WTC11 (cell line): ENCODE data around the gene USP50. TPM values are rescaled to one million over a fixed set of nuclear protein-coding genes. Genes with fewer than 3 reads are reported as not detected.

Experiments
- ATAC-seq: fragments of 200-7000 bp; cut with Tn5 transposase; 2 replicates; pipeline ENCODE4 v1.10.0; 2021; ENCODE audit warnings: mild to moderate bottlenecking, moderate library complexity
- CTCF ChIA-PET: fragments of 300-600 bp; sonication (Branson Sonifier 250); formaldehyde crosslinking; loops from one replicate; lab custom pipeline; 2021; ENCODE audit warnings: antibody characterized with exemption; lab: Charles Lee
- POLR2A ChIA-PET: fragments of 350-600 bp; sonication (Branson Sonifier 250); formaldehyde crosslinking; loops from one replicate; lab custom pipeline; 2021; ENCODE audit warnings: antibody characterized with exemption; lab: Charles Lee
- DNase-seq: peaks from one replicate; pipeline ENCODE4 v3.0.0; 2021; ENCODE audit warnings: low spot score
- H3K27ac Mint-ChIP-seq: 2 replicates; pipeline ENCODE4 v1.8.0; 2021; ENCODE audit warnings: mixed read lengths
- H3K27me3 Mint-ChIP-seq: 2 replicates; pipeline ENCODE4 v1.8.0; 2021; ENCODE audit warnings: low read depth, mild to moderate bottlenecking, moderate library complexity, mixed read lengths
- H3K36me3 Mint-ChIP-seq: 2 replicates; pipeline ENCODE4 v1.8.0; 2021; ENCODE audit warnings: mixed read lengths
- H3K4me1 Mint-ChIP-seq: 2 replicates; pipeline ENCODE4 v1.8.0; 2022; ENCODE audit warnings: mixed read lengths
- H3K4me3 Mint-ChIP-seq: 2 replicates; pipeline ENCODE4 v1.8.0; 2021; ENCODE audit warnings: mild to moderate bottlenecking, moderate library complexity, mixed read lengths
- H3K9me3 Mint-ChIP-seq: 2 replicates; pipeline ENCODE4 v1.8.0; 2021; ENCODE audit warnings: mixed read lengths
- AR ChIP-seq: fragments of 250-450 bp; sonication (Bioruptor Pico); IDR thresholded peaks from 2 replicates; pipeline ENCODE4 v1.9.0; 2021; ENCODE audit warnings: mild to moderate bottlenecking
- ATF6 ChIP-seq: sonication (generic); formaldehyde crosslinking; IDR thresholded peaks from 2 replicates; pipeline ENCODE4 v1.8.1; 2023; ENCODE audit warnings: mild to moderate bottlenecking, missing genetic modification reagents
- CREB1 ChIP-seq: sonication (generic); formaldehyde crosslinking; IDR thresholded peaks from 2 replicates; pipeline ENCODE4 v1.8.0; 2023; ENCODE audit warnings: mild to moderate bottlenecking, missing genetic modification reagents
- CREM ChIP-seq: sonication (generic); formaldehyde crosslinking; IDR thresholded peaks from 2 replicates; pipeline ENCODE4 v1.8.1; 2022; ENCODE audit warnings: mild to moderate bottlenecking, missing genetic modification reagents, moderate library complexity
- EMX1 ChIP-seq: fragments of 250-450 bp; sonication (Bioruptor Pico); IDR thresholded peaks from 2 replicates; pipeline ENCODE4 v1.8.0; 2021; ENCODE audit warnings: mild to moderate bottlenecking
- JUN ChIP-seq: sonication (generic); formaldehyde crosslinking; IDR thresholded peaks from 2 replicates; pipeline ENCODE4 v1.8.0; 2023; ENCODE audit warnings: mild to moderate bottlenecking, missing genetic modification reagents
- KAT7 ChIP-seq: sonication (generic); formaldehyde crosslinking; IDR thresholded peaks from 2 replicates; pipeline ENCODE4 v1.8.1; 2023; ENCODE audit warnings: missing genetic modification reagents, mild to moderate bottlenecking, borderline replicate concordance
- MXD4 ChIP-seq: fragments of 250-450 bp; sonication (Bioruptor Pico); IDR thresholded peaks from 2 replicates; pipeline ENCODE4 v1.8.0; 2021; ENCODE audit warnings: mild to moderate bottlenecking, moderate library complexity, borderline replicate concordance
- NR1H2 ChIP-seq: sonication (generic); formaldehyde crosslinking; IDR thresholded peaks from 2 replicates; pipeline ENCODE4 v1.9.0; 2021; ENCODE audit warnings: mild to moderate bottlenecking, moderate library complexity, missing genetic modification reagents
- TCF7 ChIP-seq: sonication (generic); formaldehyde crosslinking; IDR thresholded peaks from 2 replicates; pipeline ENCODE4 v1.8.0; 2022; ENCODE audit warnings: mild to moderate bottlenecking, low read depth, missing genetic modification reagents, moderate library complexity
- TEAD4 ChIP-seq: sonication (generic); formaldehyde crosslinking; IDR thresholded peaks from 2 replicates; pipeline ENCODE4 v1.8.0; 2022; ENCODE audit warnings: mild to moderate bottlenecking, missing genetic modification reagents
- ZNF317 ChIP-seq: sonication (generic); formaldehyde crosslinking; IDR thresholded peaks from 2 replicates; pipeline ENCODE4 v1.8.1; 2023; ENCODE audit warnings: low read depth, mild to moderate bottlenecking, moderate library complexity, missing genetic modification reagents, borderline replicate concordance
- total RNA-seq: library from RNA; stranded (reverse); gene quantifications from 3 replicates; pipeline ENCODE4 v1.2.3, GENCODE V29; 2021
- TF ChIP-seq, protein P1 (sequence below): fragments of 250-450 bp; sonication (Bioruptor Pico); IDR thresholded peaks from 2 replicates; pipeline ENCODE4 v2.1.2; 2022; ENCODE audit warnings: mild to moderate bottlenecking, moderate library complexity
- TF ChIP-seq, protein P2 (sequence below): fragments of 250-450 bp; sonication (Bioruptor Pico); IDR thresholded peaks from 2 replicates; pipeline ENCODE4 v1.9.0; 2021; ENCODE audit warnings: mild to moderate bottlenecking, borderline replicate concordance
- TF ChIP-seq, protein P3 (sequence below): sonication (generic); formaldehyde crosslinking; IDR thresholded peaks from 2 replicates; pipeline ENCODE4 v1.8.1; 2022; ENCODE audit warnings: low read depth, missing genetic modification reagents, borderline replicate concordance
- TF ChIP-seq, protein P4 (sequence below): sonication (generic); formaldehyde crosslinking; IDR thresholded peaks from 2 replicates; pipeline ENCODE4 v1.8.0; 2022; ENCODE audit warnings: mild to moderate bottlenecking, missing genetic modification reagents

The USP50 gene
- total RNA-seq, 1 experiment from 2014 or later = not detected

- TF ChIP-seq ZNF317 (CRISPR knock-in tag) = no peak
- TF ChIP-seq, all 79 proteins: peak for 0
Observed at GRCh38 chr15:50544368-50544767, 2.1 kb downstream of the USP50 start (continued).

DNA sequence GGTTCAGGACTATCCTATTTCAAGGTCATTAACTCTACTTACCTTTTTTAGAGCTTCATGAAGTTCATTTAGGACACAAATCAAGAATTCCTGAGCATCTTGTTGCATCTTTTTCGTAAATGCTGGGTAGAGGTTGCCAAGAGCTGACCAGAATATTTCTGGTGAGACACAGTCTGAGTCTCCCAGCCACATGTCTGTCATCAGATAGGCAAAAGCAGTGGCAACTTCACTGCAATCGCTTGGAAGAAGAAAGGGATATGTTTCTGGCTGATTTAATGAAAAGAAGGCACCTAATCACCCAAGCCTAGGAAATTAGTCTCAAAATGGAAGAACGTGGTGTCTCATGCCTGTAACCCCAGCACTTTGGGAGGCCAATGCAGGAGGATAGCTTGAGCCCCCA is 2.9 kb downstream of the USP50 start:
- Mint-ChIP-seq H3K4me3 (no peak overlapping the region), H3K36me3 (no peaks in the 10 kb centered on the region), H3K9me3 (no peaks in the 10 kb centered on the region), H3K4me1 (peaks cover 4% of the 10 kb centered on the region), H3K27me3 (no peaks in the 10 kb centered on the region), H3K27ac (no peak overlapping the region)
- ATAC-seq (no peak), DNase-seq (no peak)
- POLR2A ChIA-PET = interaction anchor here (0.5 kb wide), 1 partner anchor 240 kb away, joined by 5 read pairs; no protein-coding TSS in a partner anchor
- CTCF ChIA-PET = no interaction called here
- TF ChIP-seq, protein P1, sequence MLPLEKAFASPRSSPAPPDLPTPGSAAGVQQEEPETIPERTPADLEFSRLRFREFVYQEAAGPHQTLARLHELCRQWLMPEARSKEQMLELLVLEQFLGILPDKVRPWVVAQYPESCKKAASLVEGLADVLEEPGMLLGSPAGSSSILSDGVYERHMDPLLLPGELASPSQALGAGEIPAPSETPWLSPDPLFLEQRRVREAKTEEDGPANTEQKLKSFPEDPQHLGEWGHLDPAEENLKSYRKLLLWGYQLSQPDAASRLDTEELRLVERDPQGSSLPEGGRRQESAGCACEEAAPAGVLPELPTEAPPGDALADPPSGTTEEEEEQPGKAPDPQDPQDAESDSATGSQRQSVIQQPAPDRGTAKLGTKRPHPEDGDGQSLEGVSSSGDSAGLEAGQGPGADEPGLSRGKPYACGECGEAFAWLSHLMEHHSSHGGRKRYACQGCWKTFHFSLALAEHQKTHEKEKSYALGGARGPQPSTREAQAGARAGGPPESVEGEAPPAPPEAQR (CRISPR knock-in tag) = no peak
- no peak for TF ChIP-seq EMX1 (CRISPR knock-in tag)
- TF ChIP-seq AR (CRISPR knock-in tag) = no peak
- no peak for TF ChIP-seq CREB1 (CRISPR knock-in tag)
- no peak for TF ChIP-seq JUN (CRISPR knock-in tag)
- TF ChIP-seq, protein P2, sequence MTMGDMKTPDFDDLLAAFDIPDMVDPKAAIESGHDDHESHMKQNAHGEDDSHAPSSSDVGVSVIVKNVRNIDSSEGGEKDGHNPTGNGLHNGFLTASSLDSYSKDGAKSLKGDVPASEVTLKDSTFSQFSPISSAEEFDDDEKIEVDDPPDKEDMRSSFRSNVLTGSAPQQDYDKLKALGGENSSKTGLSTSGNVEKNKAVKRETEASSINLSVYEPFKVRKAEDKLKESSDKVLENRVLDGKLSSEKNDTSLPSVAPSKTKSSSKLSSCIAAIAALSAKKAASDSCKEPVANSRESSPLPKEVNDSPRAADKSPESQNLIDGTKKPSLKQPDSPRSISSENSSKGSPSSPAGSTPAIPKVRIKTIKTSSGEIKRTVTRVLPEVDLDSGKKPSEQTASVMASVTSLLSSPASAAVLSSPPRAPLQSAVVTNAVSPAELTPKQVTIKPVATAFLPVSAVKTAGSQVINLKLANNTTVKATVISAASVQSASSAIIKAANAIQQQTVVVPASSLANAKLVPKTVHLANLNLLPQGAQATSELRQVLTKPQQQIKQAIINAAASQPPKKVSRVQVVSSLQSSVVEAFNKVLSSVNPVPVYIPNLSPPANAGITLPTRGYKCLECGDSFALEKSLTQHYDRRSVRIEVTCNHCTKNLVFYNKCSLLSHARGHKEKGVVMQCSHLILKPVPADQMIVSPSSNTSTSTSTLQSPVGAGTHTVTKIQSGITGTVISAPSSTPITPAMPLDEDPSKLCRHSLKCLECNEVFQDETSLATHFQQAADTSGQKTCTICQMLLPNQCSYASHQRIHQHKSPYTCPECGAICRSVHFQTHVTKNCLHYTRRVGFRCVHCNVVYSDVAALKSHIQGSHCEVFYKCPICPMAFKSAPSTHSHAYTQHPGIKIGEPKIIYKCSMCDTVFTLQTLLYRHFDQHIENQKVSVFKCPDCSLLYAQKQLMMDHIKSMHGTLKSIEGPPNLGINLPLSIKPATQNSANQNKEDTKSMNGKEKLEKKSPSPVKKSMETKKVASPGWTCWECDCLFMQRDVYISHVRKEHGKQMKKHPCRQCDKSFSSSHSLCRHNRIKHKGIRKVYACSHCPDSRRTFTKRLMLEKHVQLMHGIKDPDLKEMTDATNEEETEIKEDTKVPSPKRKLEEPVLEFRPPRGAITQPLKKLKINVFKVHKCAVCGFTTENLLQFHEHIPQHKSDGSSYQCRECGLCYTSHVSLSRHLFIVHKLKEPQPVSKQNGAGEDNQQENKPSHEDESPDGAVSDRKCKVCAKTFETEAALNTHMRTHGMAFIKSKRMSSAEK (CRISPR knock-in tag) = no peak
- TF ChIP-seq ATF6 = no peak
- no peak for TF ChIP-seq NR1H2 (CRISPR knock-in tag)
- TF ChIP-seq, protein P3, sequence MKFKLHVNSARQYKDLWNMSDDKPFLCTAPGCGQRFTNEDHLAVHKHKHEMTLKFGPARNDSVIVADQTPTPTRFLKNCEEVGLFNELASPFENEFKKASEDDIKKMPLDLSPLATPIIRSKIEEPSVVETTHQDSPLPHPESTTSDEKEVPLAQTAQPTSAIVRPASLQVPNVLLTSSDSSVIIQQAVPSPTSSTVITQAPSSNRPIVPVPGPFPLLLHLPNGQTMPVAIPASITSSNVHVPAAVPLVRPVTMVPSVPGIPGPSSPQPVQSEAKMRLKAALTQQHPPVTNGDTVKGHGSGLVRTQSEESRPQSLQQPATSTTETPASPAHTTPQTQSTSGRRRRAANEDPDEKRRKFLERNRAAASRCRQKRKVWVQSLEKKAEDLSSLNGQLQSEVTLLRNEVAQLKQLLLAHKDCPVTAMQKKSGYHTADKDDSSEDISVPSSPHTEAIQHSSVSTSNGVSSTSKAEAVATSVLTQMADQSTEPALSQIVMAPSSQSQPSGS (CRISPR knock-in tag) = no peak

DNA sequence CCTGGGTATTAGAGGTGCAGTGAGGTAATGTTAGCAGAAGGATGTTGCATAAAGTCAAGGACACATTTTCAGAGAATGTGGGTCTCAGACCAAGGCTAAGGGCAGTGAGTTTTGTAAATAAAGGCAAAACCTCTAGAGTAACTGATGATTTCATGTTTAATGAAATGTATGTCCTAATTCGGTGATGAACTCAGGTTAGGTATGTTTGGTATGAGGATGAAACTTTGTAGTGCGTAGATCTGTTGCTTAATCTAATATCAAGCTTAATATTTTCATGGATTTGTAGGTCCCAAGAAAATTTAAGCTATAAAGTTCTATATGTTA is 3.6 kb downstream of the USP50 start:
- ChIA-PET POLR2A (interaction anchor here (0.5 kb wide), 1 partner anchor 240 kb away, joined by 5 read pairs; no protein-coding TSS in a partner anchor), CTCF (interaction anchor here (0.7 kb wide), 1 partner anchor 37 kb away, joined by 3 read pairs; no protein-coding TSS in a partner anchor)
- H3K27me3 Mint-ChIP-seq = no peaks in the 10 kb centered on the region
- DNase-seq (no peak), ATAC-seq (no peak)
- no peak overlapping the region for H3K4me3 Mint-ChIP-seq
- no peaks in the 10 kb centered on the region for H3K36me3 Mint-ChIP-seq
- no peak overlapping the region for H3K27ac Mint-ChIP-seq
- H3K4me1 Mint-ChIP-seq = peaks cover 4% of the 10 kb centered on the region
- no peaks in the 10 kb centered on the region for H3K9me3 Mint-ChIP-seq
- TF ChIP-seq, protein P4, sequence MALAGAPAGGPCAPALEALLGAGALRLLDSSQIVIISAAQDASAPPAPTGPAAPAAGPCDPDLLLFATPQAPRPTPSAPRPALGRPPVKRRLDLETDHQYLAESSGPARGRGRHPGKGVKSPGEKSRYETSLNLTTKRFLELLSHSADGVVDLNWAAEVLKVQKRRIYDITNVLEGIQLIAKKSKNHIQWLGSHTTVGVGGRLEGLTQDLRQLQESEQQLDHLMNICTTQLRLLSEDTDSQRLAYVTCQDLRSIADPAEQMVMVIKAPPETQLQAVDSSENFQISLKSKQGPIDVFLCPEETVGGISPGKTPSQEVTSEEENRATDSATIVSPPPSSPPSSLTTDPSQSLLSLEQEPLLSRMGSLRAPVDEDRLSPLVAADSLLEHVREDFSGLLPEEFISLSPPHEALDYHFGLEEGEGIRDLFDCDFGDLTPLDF (CRISPR knock-in tag) = no peak
- TF ChIP-seq CREM (CRISPR knock-in tag) (no peak), TEAD4 (CRISPR knock-in tag) (no peak), ATF6 (no peak), TCF7 (CRISPR knock-in tag) (no peak), MXD4 (CRISPR knock-in tag) (no peak), NR1H2 (CRISPR knock-in tag) (no peak), KAT7 (CRISPR knock-in tag) (no peak)
